ENCODE measurements around the gene ANP32A.

The ANP32A gene

DNA sequence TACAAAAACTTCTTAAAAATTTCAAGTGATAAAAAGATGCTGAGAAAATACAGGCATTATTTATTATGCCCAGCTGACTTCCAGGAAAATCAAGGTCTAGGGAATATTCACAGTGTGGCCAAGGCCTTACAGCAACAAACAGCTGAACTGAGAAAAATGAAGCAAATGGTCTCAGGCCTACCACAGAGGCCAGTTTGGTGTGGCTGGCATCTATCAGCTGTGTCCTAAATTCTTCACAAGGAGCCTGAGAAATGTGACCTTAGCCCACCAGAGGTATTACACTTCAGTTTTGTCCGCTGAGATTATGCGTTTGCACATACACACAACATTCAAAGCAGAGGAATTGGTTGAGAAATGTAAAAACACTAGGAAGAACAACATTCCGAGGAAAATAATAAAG is 77.4 kb downstream of the ANP32A start:
- DNase-seq = no peak

DNA sequence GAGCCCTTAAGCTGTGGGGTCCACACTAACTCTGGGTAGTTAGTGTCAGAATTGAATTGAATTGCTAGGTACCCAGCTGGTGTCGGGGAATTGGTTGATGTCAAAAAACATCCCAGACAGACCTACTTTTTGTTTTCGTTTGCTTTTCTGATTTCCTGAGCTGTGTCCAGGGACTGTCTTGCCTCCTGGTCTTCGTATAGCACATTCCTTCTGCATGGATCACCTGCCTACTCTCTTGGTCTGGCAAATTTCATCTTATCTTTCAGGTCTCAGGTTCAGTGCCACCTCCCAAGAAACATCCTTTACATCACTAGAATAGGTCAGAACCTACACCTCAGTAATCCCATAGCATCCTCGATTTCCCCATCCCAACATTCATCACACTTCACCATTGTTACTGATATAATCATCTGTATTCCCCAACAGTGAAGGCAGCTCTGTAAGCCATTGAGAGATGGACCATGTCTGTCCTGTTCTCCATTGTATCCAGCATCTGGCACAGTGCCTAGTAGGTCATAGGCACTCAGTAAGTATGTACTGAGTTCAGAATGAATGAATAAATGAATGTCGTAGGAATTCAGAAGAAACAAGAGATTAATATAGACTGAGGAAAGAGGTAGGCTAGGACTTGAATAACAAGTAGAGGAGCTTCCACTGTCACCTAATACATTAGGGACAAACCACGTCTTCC is 81.2 kb downstream of the ANP32A start:
- no peak for DNase-seq

GRCh38 chr15:68735610-68736009 is 85.1 kb downstream of the ANP32A start:
- no peak for DNase-seq

DNA sequence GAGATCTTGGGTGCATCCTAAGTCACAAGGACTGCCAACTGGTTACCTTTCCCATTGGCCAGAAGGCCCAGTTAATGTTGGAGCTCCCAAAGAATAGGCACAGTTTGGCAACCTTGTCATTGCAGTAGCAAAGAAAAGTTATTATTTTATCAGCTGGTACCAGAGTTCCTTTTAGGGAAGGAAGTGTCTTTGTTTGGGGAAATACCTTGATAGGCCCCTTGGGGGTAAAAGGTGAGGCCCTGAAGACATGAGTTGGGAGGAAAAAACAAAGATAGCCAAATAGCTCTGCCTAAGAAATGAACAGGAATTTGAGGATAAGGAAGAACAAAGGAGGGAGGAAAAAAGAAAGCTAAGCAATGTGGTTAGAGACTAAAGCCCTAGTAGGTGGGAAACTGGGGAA is 85.8 kb downstream of the ANP32A start:
- DNase-seq = no peak

GRCh38 chr15:68734352-68734751 is 86.3 kb downstream of the ANP32A start:
- DNase-seq = no peak

DNA sequence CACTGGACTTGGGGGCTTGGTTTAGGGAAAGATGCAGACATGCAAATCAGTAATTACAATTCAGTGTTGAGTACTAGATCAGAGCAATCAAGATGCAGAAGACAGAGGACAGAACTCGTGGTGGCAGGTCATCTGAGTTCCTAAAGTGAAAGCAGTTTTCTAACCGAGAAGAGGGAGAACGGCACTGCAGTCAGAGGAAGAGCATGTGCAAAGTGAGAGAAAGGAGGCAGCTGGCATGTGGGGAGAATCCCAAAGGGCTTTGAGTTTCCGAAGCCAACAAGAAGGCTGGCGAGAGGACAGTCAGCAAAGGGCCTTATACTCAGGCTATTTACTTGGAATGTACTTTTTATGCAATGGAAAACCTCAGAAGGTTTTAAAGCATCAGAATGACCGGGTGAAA is 87.0 kb downstream of the ANP32A start:
- DNase-seq = no peak

DNA sequence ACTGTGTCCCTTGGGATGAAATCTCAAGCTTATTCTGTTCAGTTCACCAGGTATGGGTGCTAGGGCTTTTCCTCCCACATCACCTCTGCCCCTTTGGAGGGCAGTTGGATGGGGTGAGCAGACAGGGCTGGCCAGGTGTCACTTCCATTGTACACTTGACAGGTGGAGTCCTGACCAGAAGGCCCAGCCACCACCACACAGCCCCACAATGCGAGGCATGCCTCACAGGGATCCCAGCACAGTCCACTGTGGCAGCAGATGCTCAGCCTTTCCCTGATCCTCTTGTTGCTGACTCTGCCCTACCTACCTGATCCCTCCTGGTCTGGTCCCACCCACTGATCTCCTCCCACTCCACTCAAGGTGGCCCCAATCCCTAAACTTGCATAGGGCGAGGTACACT is 88.2 kb downstream of the ANP32A start:
- DNase-seq = no peak

- no peak for DNase-seq
These were observed 89.5 kb downstream of the ANP32A start for GRCh38 chr15:68730976-68731897.

DNA sequence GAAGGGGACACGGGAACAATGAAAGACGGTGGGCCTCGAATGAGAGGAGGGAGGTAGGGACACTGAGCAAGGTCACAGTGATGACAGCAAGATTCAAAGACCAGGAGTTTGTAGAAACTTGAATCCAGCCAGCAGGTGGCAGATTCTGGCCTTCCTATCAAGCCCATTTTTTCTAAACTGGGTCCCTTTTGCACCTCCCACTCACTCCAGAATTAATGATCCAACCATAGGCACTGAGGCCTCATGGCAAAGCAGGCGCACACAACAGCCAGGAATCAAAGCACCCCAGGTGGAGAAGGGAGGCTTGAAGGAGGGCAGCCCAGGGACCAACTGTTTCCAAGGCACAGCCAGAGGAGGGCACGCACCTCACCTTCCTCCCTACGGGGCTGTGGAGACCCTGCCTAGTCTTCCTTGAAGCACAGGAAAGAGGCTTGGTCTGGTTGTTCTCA is 90.2 kb downstream of the ANP32A start:
- DNase-seq = no peak

GRCh38 chr15:68729789-68730411 is 90.8 kb downstream of the ANP32A start:
- no peak for DNase-seq

Data from activated effector memory CD4-positive, alpha-beta T cell treated with Interleukin-2 at 50 U/mL for 16 hours (primary cell).